ENCODE data around the gene CIBAR2.
"Not testable (repeated sequence)": the region's sequence is repeated elsewhere in the genome, so short reads cannot be mapped to it uniquely, and the experiment has no call there.

CIBAR2 gene

DNA sequence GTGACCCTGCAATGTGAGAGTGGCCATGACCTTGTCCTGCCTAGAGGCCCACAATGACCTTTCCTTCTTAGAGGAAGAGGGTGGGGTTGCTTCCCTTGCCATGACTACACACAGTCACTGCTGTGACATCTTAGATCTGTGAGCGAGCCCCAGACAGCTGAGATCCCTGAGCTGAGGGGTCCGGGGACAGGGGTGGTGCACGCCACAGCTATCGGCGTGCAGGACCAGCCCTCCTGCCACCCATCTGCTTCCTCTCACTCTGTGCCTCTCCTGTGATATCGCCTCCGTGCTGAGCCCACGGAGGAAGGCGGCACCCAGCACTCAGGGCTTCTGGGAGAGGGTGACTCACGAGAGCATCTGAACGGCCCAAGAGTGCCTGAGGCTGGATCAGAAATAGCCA lies 49.4 kb downstream of the CIBAR2 start:
- DNase-seq (ENCODE audit: low read depth), result no peak

- DNase-seq (ENCODE audit: low read depth), result no peak
Measured at GRCh38 chr16:85062323-85062722, 49.9 kb downstream of the CIBAR2 start.

- no peak for DNase-seq (ENCODE audit: low read depth)
Measured at GRCh38 chr16:85061566-85061965, 50.7 kb downstream of the CIBAR2 start.

GRCh38 chr16:85058909-85059308 lies 53.4 kb downstream of the CIBAR2 start:
- DNase-seq (ENCODE audit: low read depth), result no peak

DNA sequence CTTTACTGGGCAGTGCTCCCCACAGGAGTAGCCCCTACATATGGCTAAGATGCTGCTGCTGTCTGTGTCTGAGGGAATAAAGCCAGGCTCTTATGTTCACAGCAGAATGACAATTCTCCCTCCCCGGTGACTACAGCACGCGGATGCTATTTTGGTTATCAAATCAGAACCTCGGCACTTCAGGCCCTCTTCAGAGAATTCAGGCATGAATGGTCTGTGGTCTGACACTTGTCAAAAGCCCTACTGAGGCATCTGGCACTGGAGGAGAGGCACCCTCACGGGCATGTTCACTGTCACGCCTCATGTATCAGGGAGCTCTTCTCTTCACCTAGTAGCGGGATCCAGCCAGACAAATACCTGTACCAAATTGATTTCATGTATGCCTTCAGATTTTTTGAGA lies 54.3 kb downstream of the CIBAR2 start:
- no peak for DNase-seq (ENCODE audit: low read depth)

DNA sequence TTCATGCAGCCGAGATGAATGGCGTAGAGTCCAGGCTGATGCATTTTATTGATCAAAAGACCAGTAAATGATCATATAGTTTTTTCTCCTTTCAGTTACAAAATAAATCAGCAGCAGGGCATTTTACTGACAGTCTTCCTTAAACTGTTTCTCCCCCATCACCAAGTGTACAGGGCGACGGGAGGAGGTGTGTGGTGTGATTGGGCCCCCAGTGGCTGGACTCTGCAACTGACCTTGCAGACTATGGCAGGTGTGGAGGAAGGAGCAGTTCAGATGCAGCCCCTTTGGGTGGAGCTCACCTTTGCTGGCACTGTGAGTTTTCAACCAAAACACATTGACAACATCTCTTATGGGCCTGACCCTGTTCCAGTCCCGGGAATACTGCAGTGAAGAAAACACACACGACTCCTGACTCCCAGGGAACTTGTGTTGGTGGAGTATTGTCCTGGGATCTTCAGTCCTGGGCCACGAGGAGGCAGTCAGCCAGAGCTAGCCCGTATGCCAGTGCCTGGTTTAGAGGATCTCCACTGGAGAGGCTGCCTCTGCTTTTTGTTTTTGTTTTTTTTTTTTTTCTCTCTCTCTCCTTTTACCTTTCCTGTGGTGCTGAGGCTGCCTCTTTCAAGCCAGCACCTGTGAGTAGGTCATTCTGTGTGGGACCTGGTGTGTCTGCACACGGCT lies 54.9 kb downstream of the CIBAR2 start:
- DNase-seq (ENCODE audit: low read depth), result no peak

- DNase-seq (ENCODE audit: low read depth), result no peak
Measured at GRCh38 chr16:85056211-85056748, 56.0 kb downstream of the CIBAR2 start.

DNA sequence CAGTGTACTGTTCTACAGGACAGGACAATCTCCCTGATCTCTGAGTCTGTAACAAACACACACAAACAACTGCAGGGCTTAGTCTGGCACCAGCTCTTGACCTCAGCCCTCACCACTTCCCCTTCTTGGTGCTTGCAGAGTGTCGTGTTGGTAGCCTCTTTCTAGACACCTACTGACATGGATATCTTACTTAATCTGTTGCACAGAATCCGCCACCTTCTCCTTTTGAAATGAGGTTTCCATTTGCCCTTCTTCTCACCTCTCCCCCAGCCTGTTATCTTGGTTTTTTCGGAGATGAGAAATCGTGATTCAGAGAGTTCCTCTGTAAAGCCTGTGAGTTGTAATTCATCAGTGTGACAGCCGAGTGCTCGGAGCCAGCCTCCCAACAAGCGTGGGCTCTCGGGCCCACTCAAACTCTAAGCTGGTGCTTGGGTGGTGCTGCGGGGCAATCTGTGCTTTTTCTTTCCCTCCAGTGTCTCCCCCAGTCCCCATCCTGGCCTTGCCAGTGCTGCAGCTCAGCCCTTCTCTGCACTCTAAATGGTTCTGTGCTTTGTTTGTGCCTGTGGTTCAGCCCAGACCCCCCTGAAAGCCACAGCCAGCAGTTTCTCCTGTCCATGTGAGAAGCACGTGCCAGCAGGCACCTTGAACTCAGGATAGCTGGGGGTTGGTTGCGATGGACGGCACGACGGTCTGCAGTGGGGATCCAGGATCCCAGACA lies 56.6 kb downstream of the CIBAR2 start:
- peak; percentile 52 for DNase-seq (ENCODE audit: low read depth)

DNA sequence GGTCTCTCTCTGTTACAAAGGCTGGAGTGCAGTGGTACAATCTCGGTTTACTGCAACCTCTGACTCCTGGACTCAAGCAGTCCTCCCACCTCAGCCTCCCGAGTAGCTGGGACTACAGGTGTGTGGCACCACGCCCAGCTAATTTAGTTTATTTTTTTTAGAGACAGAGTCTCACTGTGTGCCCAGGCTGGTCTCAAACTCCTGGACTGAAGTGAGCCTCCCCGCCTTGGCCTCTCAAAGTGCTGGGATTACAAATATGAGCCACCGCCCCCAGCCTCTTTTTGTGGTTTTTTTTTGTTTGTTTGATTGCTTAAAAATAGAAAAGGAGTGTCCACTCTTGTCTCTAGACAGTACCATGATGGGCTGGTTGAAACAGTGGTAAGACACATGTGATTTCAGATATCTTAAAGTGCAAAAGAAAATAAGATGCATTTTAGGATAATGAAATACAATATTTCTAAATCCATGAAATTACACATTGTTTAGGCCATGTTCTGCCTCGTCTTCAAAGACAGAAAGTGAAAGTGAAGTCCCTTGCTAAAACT lies 57.3 kb downstream of the CIBAR2 start:
- no peak for DNase-seq (ENCODE audit: low read depth)

DNA sequence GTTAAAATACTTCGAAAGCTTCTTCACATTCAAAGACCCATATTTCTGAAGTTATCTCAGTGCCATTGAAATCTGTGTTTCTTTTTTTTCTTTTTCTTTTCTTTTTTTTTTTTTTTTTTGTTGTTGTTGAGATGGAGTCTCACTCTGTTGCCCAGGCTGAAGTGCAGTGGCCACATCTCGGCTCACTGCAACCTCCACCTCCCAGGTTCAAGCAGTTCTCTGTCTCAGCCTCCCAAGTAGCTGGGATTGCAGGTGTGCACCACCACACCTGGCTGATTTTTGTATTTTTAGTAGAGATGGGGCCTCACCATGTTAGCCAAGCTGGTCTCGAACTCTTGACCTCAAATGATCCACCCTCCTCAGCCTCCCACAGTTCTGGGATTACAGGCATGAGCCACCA lies 58.0 kb downstream of the CIBAR2 start:
- not testable (repeated sequence) for DNase-seq (ENCODE audit: low read depth)

DNA sequence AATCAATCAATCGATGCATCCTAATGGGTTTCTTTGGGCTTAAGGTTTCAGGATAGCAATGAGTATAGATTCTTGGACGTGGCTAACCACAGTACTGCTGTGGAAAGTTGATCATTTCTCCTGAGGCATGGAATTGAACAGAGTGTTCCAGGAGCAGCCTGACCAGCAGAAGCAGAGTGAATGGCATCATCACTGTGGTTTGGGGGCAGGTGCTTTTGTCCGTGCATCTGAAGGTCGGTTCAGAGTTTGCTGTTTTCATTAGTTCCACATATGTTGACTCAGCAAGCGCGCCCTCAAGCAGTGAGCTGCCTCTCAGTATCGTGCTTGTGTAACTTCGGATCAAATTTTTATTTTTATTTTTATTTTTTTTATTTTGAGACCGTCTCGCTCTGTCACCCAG lies 59.7 kb downstream of the CIBAR2 start:
- no peak for DNase-seq (ENCODE audit: low read depth)

- no peak for DNase-seq (ENCODE audit: low read depth)
Measured at GRCh38 chr16:85051683-85052082, 60.6 kb downstream of the CIBAR2 start.

GRCh38 chr16:85051067-85051581 lies 61.1 kb downstream of the CIBAR2 start:
- DNase-seq (ENCODE audit: low read depth), result no peak

- no peak for DNase-seq (ENCODE audit: low read depth)
Measured at GRCh38 chr16:85049706-85050305, 62.5 kb downstream of the CIBAR2 start.

DNA sequence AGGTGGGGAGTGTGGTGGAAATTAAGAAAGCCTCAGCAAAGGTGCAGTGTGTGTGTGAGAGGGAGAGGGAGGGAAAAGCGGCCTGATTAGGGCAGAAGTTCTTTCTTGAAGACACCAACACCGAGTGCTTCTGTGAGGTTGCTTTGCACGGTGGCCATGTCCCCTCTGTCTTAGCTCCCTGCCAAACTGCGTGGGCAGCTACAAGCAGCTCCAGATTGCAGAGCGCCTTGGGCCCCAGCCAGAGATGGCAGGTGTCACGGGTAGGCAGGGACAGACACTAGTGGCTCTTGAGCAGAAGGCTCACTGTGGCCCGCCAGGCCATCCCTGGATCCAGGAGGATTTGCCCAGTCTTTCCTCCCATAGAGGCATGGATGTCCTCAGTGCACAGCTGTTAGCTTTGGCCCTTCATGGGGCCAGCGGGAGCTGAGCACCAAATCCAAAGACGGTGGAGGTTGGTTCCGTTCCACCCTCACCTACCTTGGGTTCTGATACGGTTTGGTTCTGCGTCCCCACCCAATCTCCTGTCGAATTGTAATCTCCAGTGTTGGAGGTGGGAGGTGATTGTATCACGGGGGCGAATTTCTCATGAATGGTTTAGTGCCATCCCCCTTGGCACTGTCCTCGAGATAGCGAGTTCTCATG lies 63.2 kb downstream of the CIBAR2 start:
- no peak for DNase-seq (ENCODE audit: low read depth)

All from stimulated activated CD8-positive, alpha-beta memory T cell treated with anti-CD3 and anti-CD28 coated beads, Interleukin-4, amount 100 ng/mL, for 24 hours (primary cell).